H1 (cell line): ENCODE results near the gene ZBTB37.

ENCODE experiments used
- CBX8 ChIP-seq: fragments of 300-800, 300-1000 bp; sonication (generic); IDR thresholded peaks from 2 replicates; pipeline ENCODE4 v1.7.1; 2016; ENCODE audit warnings: low read depth, low read length, borderline replicate concordance
- EP300 ChIP-seq, 2 experiments: IDR thresholded peaks; 1 replicate in 1 of 2; 2 replicates in 1 of 2; pipeline ENCODE4 v1.6.1; 2011 to 2012; ENCODE audit warnings: low read depth in 2 of 2, low read length in 2 of 2, mild to moderate bottlenecking in 2 of 2, borderline replicate concordance in 1 of 2, inconsistent platforms in 1 of 2, moderate library complexity in 1 of 2
- POLR2A ChIP-seq, 2 experiments: IDR thresholded peaks; 1 replicate in 1 of 2; 2 replicates in 1 of 2; pipeline ENCODE4 v1.6.1; 2011; ENCODE audit warnings: low read depth in 2 of 2, low read length in 2 of 2, mild to moderate bottlenecking in 2 of 2; ENCODE audit errors: control extremely low read depth in 1 of 2
- SAP30 ChIP-seq: fragments of 300-600 bp; sonication (generic); IDR thresholded peaks from 2 replicates; pipeline ENCODE4 v1.7.1; 2012; ENCODE audit warnings: low read length, moderate library complexity, mild to moderate bottlenecking, inconsistent platforms; ENCODE audit not compliant: insufficient read depth, insufficient replicate concordance
- SP1 ChIP-seq: IDR thresholded peaks from 2 replicates; pipeline ENCODE4 v1.6.1; 2011; ENCODE audit warnings: low read depth, low read length
- SP4 ChIP-seq: IDR thresholded peaks from 2 replicates; pipeline ENCODE4 v1.6.1; 2012; ENCODE audit warnings: low read length, inconsistent platforms
- TAF1 ChIP-seq: IDR thresholded peaks from 2 replicates; pipeline ENCODE4 v1.6.1; 2011; ENCODE audit warnings: mild to moderate bottlenecking, low read depth, low read length
- USF2 ChIP-seq: IDR thresholded peaks from 2 replicates; pipeline ENCODE4 v1.6.1; 2011; ENCODE audit warnings: low read length, improper control_type of control experiment

- TF ChIP-seq POLR2A (IDR thresholded peaks at IDR 0.05; ENCODE audit: control extremely low read depth in 1 of 2, low read depth in 2 of 2, low read length in 2 of 2): no peak
- no peak for TF ChIP-seq SAP30
- no peak for TF ChIP-seq EP300 (IDR thresholded peaks at IDR 0.05; ENCODE audit: borderline replicate concordance in 1 of 2, low read depth in 2 of 2, low read length in 2 of 2)
- TF ChIP-seq SP1: no peak
- TF ChIP-seq USF2: no peak
- TF ChIP-seq CBX8: no peak
- TF ChIP-seq TAF1: no peak
- no peak for TF ChIP-seq SP4
These were observed 40.6 kb upstream of the ZBTB37 start for GRCh38 chr1:173827611-173828010.
